Lower lobe of right lung (tissue), 2 donors: ENCODE results near the gene B3GNT9. TPM values are rescaled to one million over a fixed set of nuclear protein-coding genes. Genes with fewer than 3 reads are reported as not detected.

Experiments
- ATAC-seq, 2 donors: fragments of 200-7000 bp; cut with Tn5 transposase; one replicate each; pipeline ENCODE4 v1.9.1; 2020 to 2022; ENCODE audit warnings: mild to moderate bottlenecking in 2 of 2, moderate library complexity in 2 of 2
- DNase-seq: peaks from one replicate; pipeline ENCODE4 v3.0.0-alpha.2; 2020
- H3K27ac ChIP-seq: fragments of 200-600 bp; one replicate; pipeline ENCODE4 v1.8.0; 2022
- H3K27me3 ChIP-seq: fragments of 200-600 bp; one replicate; pipeline ENCODE4 v1.8.0; 2022; ENCODE audit warnings: low read depth
- H3K36me3 ChIP-seq: fragments of 200-600 bp; one replicate; pipeline ENCODE4 v1.8.0; 2022; ENCODE audit warnings: mild to moderate bottlenecking
- H3K4me1 ChIP-seq: fragments of 200-600 bp; one replicate; pipeline ENCODE4 v1.8.0; 2022
- H3K4me3 ChIP-seq: fragments of 200-600 bp; one replicate; pipeline ENCODE4 v1.8.0; 2022; ENCODE audit warnings: mild to moderate bottlenecking
- H3K9me3 ChIP-seq: fragments of 200-600 bp; one replicate; pipeline ENCODE4 v1.8.0; 2022
- CTCF ChIP-seq: fragments of 200-600 bp; IDR thresholded peaks from one replicate; pipeline ENCODE4 v1.8.0; 2022; ENCODE audit warnings: antibody characterized with exemption, mild to moderate bottlenecking
- intact Hi-C: fragments of 100-400 bp; cut with DNase I; formaldehyde crosslinking; loops from one replicate; pipeline ENCODE4 v1.11.0; 2022
- total RNA-seq: library from RNA; stranded (reverse); fragmentation: NEBNext Ultra II Directional; extraction: Animal tissue kit (Norgen Biotek cat#: 25700); gene quantifications from one replicate; pipeline ENCODE4 v1.2.1, GENCODE V29; 2021
- donor health status: DM: no; HTN: yes; CAD: no; lungs with severe emphysema.

Gene B3GNT9
- total RNA-seq, 1 donor from 2014 or later = 13.5 TPM

GRCh38 chr16:67105881-67106280 lies 44.9 kb downstream of the B3GNT9 start:
- intact Hi-C loops = no loop called here
- no peak overlapping the region for H3K4me3 ChIP-seq
- no peaks in the 10 kb centered on the region for H3K9me3 ChIP-seq
- ATAC-seq (no peak), DNase-seq (no peak)
- H3K4me1 ChIP-seq = peaks cover 32% of the 10 kb centered on the region
- H3K36me3 ChIP-seq = peaks cover 4% of the 10 kb centered on the region
- no peaks in the 10 kb centered on the region for H3K27me3 ChIP-seq
- TF ChIP-seq CTCF = no peak
- no peak overlapping the region for H3K27ac ChIP-seq

GRCh38 chr16:67105246-67105645 lies 45.6 kb downstream of the B3GNT9 start:
- no peak for TF ChIP-seq CTCF
- Histone ChIP-seq H3K4me1 (peaks cover 26% of the 10 kb centered on the region), H3K27ac (peak overlapping the region; percentile 25), H3K9me3 (no peaks in the 10 kb centered on the region), H3K27me3 (no peaks in the 10 kb centered on the region), H3K4me3 (no peak overlapping the region), H3K36me3 (peaks cover 7% of the 10 kb centered on the region)
- intact Hi-C loops = no loop called here
- ATAC-seq (no peak), DNase-seq (no peak)

- peaks cover 26% of the 10 kb centered on the region for H3K4me1 ChIP-seq
- intact Hi-C loops = no loop called here
- H3K36me3 ChIP-seq = peaks cover 11% of the 10 kb centered on the region
- H3K4me3 ChIP-seq = no peak overlapping the region
- H3K27ac ChIP-seq = peak overlapping the region; percentile 25
- no peak for TF ChIP-seq CTCF
- ATAC-seq (no peak), DNase-seq (no peak)
- no peaks in the 10 kb centered on the region for H3K27me3 ChIP-seq
- no peaks in the 10 kb centered on the region for H3K9me3 ChIP-seq
Measured at GRCh38 chr16:67104845-67105244, 46.0 kb downstream of the B3GNT9 start.

GRCh38 chr16:67104061-67104460 lies 46.7 kb downstream of the B3GNT9 start:
- TF ChIP-seq CTCF = peak; percentile 21
- DNase-seq (no peak), ATAC-seq (peak; percentile 53)
- intact Hi-C loops = no loop called here
- Histone ChIP-seq H3K4me1 (peaks cover 22% of the 10 kb centered on the region), H3K27me3 (no peaks in the 10 kb centered on the region), H3K9me3 (no peaks in the 10 kb centered on the region), H3K4me3 (no peak overlapping the region), H3K36me3 (peaks cover 19% of the 10 kb centered on the region), H3K27ac (no peak overlapping the region)

GRCh38 chr16:67101311-67102082 lies 49.3 kb downstream of the B3GNT9 start:
- ATAC-seq (no peak), DNase-seq (no peak)
- no peaks in the 10 kb centered on the region for H3K9me3 ChIP-seq
- H3K4me1 ChIP-seq = peaks cover 18% of the 10 kb centered on the region
- intact Hi-C loops = no loop called here
- H3K27me3 ChIP-seq = no peaks in the 10 kb centered on the region
- no peak overlapping the region for H3K4me3 ChIP-seq
- H3K36me3 ChIP-seq = peaks cover 26% of the 10 kb centered on the region
- H3K27ac ChIP-seq = no peak overlapping the region
- no peak for TF ChIP-seq CTCF
